Measurements from ENCODE around the gene SP140. TPM values are rescaled to one million over a fixed set of nuclear protein-coding genes. Genes with fewer than 3 reads are reported as not detected.

Gene SP140
- total RNA-seq, 1 donor from 2014 or later = not detected

- Mint-ChIP-seq H3K27me3 (ENCODE audit: unreplicated experiment) (no peaks in the 10 kb centered on the region), H3K27ac (ENCODE audit: unreplicated experiment) (no peak overlapping the region), H3K4me1 (ENCODE audit: low read depth, unreplicated experiment) (no peaks in the 10 kb centered on the region), H3K36me3 (ENCODE audit: unreplicated experiment) (no peaks in the 10 kb centered on the region), H3K9me3 (ENCODE audit: unreplicated experiment) (no peaks in the 10 kb centered on the region), H3K4me3 (ENCODE audit: unreplicated experiment) (no peak overlapping the region)
- no peak for DNase-seq
- TF ChIP-seq CTCF (IDR thresholded peaks at IDR 0.05; ENCODE audit: partially characterized antibody, unreplicated experiment) = no peak
These were observed 41.1 kb downstream of the SP140 start for GRCh38 chr2:230266638-230267037.

GRCh38 chr2:230267059-230267458, 41.5 kb downstream of the SP140 start:
- no peak overlapping the region for H3K27ac Mint-ChIP-seq (ENCODE audit: unreplicated experiment)
- DNase-seq = no peak

GRCh38 chr2:230267556-230267955, 42.0 kb downstream of the SP140 start:
- no peak for DNase-seq
- H3K9me3 Mint-ChIP-seq (ENCODE audit: unreplicated experiment) = no peaks in the 10 kb centered on the region
- no peaks in the 10 kb centered on the region for H3K27me3 Mint-ChIP-seq (ENCODE audit: unreplicated experiment)

More at GRCh38 chr2:230267059-230267458, 41.5 kb downstream of the SP140 start:
- Mint-ChIP-seq H3K9me3 (ENCODE audit: unreplicated experiment) (no peaks in the 10 kb centered on the region), H3K36me3 (ENCODE audit: unreplicated experiment) (no peaks in the 10 kb centered on the region), H3K4me1 (ENCODE audit: low read depth, unreplicated experiment) (no peaks in the 10 kb centered on the region), H3K4me3 (ENCODE audit: unreplicated experiment) (no peak overlapping the region), H3K27me3 (ENCODE audit: unreplicated experiment) (no peaks in the 10 kb centered on the region)
- no peak for TF ChIP-seq CTCF (IDR thresholded peaks at IDR 0.05; ENCODE audit: partially characterized antibody, unreplicated experiment)

GRCh38 chr2:230268606-230269243, 43.2 kb downstream of the SP140 start:
- Mint-ChIP-seq H3K27ac (ENCODE audit: unreplicated experiment) (no peak overlapping the region), H3K4me1 (ENCODE audit: low read depth, unreplicated experiment) (no peaks in the 10 kb centered on the region), H3K36me3 (ENCODE audit: unreplicated experiment) (no peaks in the 10 kb centered on the region), H3K4me3 (ENCODE audit: unreplicated experiment) (no peak overlapping the region), H3K9me3 (ENCODE audit: unreplicated experiment) (no peaks in the 10 kb centered on the region), H3K27me3 (ENCODE audit: unreplicated experiment) (no peaks in the 10 kb centered on the region)
- no peak for DNase-seq
- TF ChIP-seq CTCF (IDR thresholded peaks at IDR 0.05; ENCODE audit: partially characterized antibody, unreplicated experiment) = no peak

More at GRCh38 chr2:230267556-230267955, 42.0 kb downstream of the SP140 start:
- H3K27ac Mint-ChIP-seq (ENCODE audit: unreplicated experiment) = no peak overlapping the region
- H3K36me3 Mint-ChIP-seq (ENCODE audit: unreplicated experiment) = no peaks in the 10 kb centered on the region
- no peaks in the 10 kb centered on the region for H3K4me1 Mint-ChIP-seq (ENCODE audit: low read depth, unreplicated experiment)
- no peak overlapping the region for H3K4me3 Mint-ChIP-seq (ENCODE audit: unreplicated experiment)
- no peak for TF ChIP-seq CTCF (IDR thresholded peaks at IDR 0.05; ENCODE audit: partially characterized antibody, unreplicated experiment)

GRCh38 chr2:230269715-230270114, 44.2 kb downstream of the SP140 start:
- H3K4me3 Mint-ChIP-seq (ENCODE audit: unreplicated experiment) = no peak overlapping the region
- H3K9me3 Mint-ChIP-seq (ENCODE audit: unreplicated experiment) = no peaks in the 10 kb centered on the region
- H3K27me3 Mint-ChIP-seq (ENCODE audit: unreplicated experiment) = no peaks in the 10 kb centered on the region
- TF ChIP-seq CTCF (IDR thresholded peaks at IDR 0.05; ENCODE audit: partially characterized antibody, unreplicated experiment) = no peak
- H3K27ac Mint-ChIP-seq (ENCODE audit: unreplicated experiment) = no peak overlapping the region
- H3K36me3 Mint-ChIP-seq (ENCODE audit: unreplicated experiment) = no peaks in the 10 kb centered on the region
- no peak for DNase-seq
- no peaks in the 10 kb centered on the region for H3K4me1 Mint-ChIP-seq (ENCODE audit: low read depth, unreplicated experiment)

Measured in glutamatergic neuron (in vitro differentiated cells).